ENCODE results near the gene KCNA2.

Gene KCNA2

DNA sequence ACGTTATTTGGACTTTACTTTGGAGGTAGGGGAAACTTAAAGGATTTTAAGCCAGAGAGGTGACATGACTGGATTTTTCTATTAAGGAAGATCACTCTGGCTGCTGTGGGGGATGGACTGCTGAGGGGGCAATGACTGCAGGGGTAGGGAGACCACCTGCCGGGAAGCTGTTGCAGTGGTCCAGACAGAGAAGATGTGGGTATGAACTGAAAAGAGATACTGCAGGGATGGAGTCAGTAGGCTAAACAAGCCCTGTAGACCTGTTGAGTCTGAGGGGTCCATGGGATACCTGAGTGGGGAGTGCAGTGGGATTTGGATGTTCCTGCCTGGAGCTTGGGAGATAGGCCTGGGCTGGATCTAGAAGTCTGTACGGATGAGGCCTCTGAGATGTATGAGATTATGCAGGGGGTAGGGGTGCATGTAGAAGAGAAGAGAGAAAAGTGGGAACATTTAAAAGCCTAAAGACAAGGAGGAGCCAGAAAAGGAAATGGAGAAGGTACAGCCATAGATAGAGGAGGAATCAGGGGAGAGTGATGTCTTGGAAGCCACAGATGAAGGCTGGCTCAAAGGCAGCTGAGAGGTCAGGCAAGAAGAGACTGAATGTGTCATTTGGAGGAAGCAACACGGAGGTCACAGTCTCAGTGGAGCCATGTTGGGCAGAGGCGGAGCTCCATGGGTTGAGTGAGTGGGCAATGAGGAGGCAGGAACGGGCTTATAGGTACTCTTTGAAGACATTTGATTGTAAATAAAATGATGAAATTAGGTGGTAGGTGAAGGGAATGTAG lies 25.9 kb upstream of the KCNA2 start:
- TF ChIP-seq ZNF433 (tag by site-specific recombination; IDR thresholded peaks at IDR 0.05; ENCODE audit: low read depth): no peak
- no peak for TF ChIP-seq ZFP69B (tag by site-specific recombination; IDR thresholded peaks at IDR 0.05)
- peak; percentile 47; the same call in 1 of the 2 replicates for TF ChIP-seq SCRT1 (tag by site-specific recombination; IDR thresholded peaks at IDR 0.05; ENCODE audit: borderline replicate concordance)
- TF ChIP-seq, protein P1, sequence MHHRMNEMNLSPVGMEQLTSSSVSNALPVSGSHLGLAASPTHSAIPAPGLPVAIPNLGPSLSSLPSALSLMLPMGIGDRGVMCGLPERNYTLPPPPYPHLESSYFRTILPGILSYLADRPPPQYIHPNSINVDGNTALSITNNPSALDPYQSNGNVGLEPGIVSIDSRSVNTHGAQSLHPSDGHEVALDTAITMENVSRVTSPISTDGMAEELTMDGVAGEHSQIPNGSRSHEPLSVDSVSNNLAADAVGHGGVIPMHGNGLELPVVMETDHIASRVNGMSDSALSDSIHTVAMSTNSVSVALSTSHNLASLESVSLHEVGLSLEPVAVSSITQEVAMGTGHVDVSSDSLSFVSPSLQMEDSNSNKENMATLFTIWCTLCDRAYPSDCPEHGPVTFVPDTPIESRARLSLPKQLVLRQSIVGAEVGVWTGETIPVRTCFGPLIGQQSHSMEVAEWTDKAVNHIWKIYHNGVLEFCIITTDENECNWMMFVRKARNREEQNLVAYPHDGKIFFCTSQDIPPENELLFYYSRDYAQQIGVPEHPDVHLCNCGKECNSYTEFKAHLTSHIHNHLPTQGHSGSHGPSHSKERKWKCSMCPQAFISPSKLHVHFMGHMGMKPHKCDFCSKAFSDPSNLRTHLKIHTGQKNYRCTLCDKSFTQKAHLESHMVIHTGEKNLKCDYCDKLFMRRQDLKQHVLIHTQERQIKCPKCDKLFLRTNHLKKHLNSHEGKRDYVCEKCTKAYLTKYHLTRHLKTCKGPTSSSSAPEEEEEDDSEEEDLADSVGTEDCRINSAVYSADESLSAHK (tag by site-specific recombination; IDR thresholded peaks at IDR 0.05): no peak
- TF ChIP-seq SCRT2 (tag by site-specific recombination; IDR thresholded peaks at IDR 0.05): peak; percentile 49
- no peaks in the 10 kb centered on the region for H3K9me3 ChIP-seq (ENCODE audit: control insufficient read depth, insufficient read depth, low read depth, low read length)
- H3K4me3 ChIP-seq (ENCODE audit: low read depth, low read length): no peak overlapping the region
- no peak overlapping the region for H3K27ac ChIP-seq (ENCODE audit: extremely low read depth, low read depth, low read length)
- no peaks in the 10 kb centered on the region for H3K4me1 ChIP-seq (ENCODE audit: control insufficient read depth, insufficient read depth, low read length)
- H3K36me3 ChIP-seq (ENCODE audit: control insufficient read depth in 2 of 2, insufficient read depth in 1 of 2, low read length in 2 of 2): no peaks in the 10 kb centered on the region
- ChIA-PET CTCF (interaction anchor here (0.6 to 5.1 kb wide), 8 partner anchors 11 to 198 kb away, joined by 3 to 56 read pairs (median 4); no protein-coding TSS in a partner anchor), POLR2A (no interaction called here)

GRCh38 chr1:110630839-110631663 lies 24.9 kb upstream of the KCNA2 start:
- H3K27ac ChIP-seq (ENCODE audit: extremely low read depth, low read depth, low read length): no peak overlapping the region
- ChIA-PET POLR2A (no interaction called here), CTCF (interaction anchor here (0.6 to 5.1 kb wide), 15 partner anchors 8 to 152 kb away, joined by 3 to 56 read pairs (median 4); no protein-coding TSS in a partner anchor)
- H3K4me1 ChIP-seq (ENCODE audit: control insufficient read depth, insufficient read depth, low read length): no peaks in the 10 kb centered on the region
- H3K36me3 ChIP-seq (ENCODE audit: control insufficient read depth in 2 of 2, insufficient read depth in 1 of 2, low read length in 2 of 2): no peaks in the 10 kb centered on the region
- no peaks in the 10 kb centered on the region for H3K9me3 ChIP-seq (ENCODE audit: control insufficient read depth, insufficient read depth, low read depth, low read length)
- H3K4me3 ChIP-seq (ENCODE audit: low read depth, low read length): no peak overlapping the region
- no peak for TF ChIP-seq ZNF530 (tag by site-specific recombination; IDR thresholded peaks at IDR 0.05; ENCODE audit: low read depth)
- TF ChIP-seq ZNF202 (tag by site-specific recombination; IDR thresholded peaks at IDR 0.05; ENCODE audit: borderline replicate concordance): no peak
- TF ChIP-seq HOXC10 (CRISPR knock-in tag; IDR thresholded peaks at IDR 0.05): no peak
- peak; percentile 93 for TF ChIP-seq KLF7 (tag by site-specific recombination; IDR thresholded peaks at IDR 0.05; ENCODE audit: borderline replicate concordance)
- TF ChIP-seq ZNF660 (tag by site-specific recombination; IDR thresholded peaks at IDR 0.05): 0 out of 2 replicates have a peak, but pooled peaks have one; percentile 59
- TF ChIP-seq, protein P2, sequence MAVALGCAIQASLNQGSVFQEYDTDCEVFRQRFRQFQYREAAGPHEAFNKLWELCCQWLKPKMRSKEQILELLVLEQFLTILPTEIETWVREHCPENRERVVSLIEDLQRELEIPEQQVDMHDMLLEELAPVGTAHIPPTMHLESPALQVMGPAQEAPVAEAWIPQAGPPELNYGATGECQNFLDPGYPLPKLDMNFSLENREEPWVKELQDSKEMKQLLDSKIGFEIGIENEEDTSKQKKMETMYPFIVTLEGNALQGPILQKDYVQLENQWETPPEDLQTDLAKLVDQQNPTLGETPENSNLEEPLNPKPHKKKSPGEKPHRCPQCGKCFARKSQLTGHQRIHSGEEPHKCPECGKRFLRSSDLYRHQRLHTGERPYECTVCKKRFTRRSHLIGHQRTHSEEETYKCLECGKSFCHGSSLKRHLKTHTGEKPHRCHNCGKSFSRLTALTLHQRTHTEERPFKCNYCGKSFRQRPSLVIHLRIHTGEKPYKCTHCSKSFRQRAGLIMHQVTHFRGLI (tag by site-specific recombination; IDR thresholded peaks at IDR 0.05): no peak
- TF ChIP-seq GLIS1 (tag by site-specific recombination; IDR thresholded peaks at IDR 0.05): peak; percentile 43; the same call in 1 of the 2 replicates
- TF ChIP-seq ATF2 (tag by site-specific recombination; IDR thresholded peaks at IDR 0.05; ENCODE audit: low read depth): no peak
- peak; percentile 42; the same call in 1 of the 2 replicates for TF ChIP-seq KLF9 (tag by site-specific recombination; IDR thresholded peaks at IDR 0.05; ENCODE audit: low read depth)
- TF ChIP-seq ZNF654 (tag by site-specific recombination; IDR thresholded peaks at IDR 0.05; ENCODE audit: low read depth): peak; percentile 77
- no peak for TF ChIP-seq ZBTB21 (tag by site-specific recombination; IDR thresholded peaks at IDR 0.05)
- TF ChIP-seq CTCF (tag by site-specific recombination; IDR thresholded peaks at IDR 0.05): peak; percentile 75
- TF ChIP-seq KLF1 (tag by site-specific recombination; IDR thresholded peaks at IDR 0.05): peak; percentile 61; the same call in 1 of the 2 replicates
- no peak for TF ChIP-seq ZNF214 (tag by site-specific recombination; IDR thresholded peaks at IDR 0.05; ENCODE audit: borderline replicate concordance)
- no peak for TF ChIP-seq PRDM10 (tag by site-specific recombination; IDR thresholded peaks at IDR 0.05)
- no peak for TF ChIP-seq ZNF596 (tag by site-specific recombination; IDR thresholded peaks at IDR 0.05)
